ENCODE measurements around the gene EMCN. TPM values are rescaled to one million over a fixed set of nuclear protein-coding genes. Genes with fewer than 3 reads are reported as not detected.

Gene EMCN
- total and polyA plus RNA-seq, 10 donors, result 0.50 to 4.4 (median 3.0) TPM

- peaks cover 0 to 31% (median 24%) of the 10 kb centered on the region in 8 donors for H3K9me3 ChIP-seq
- H3K4me1 ChIP-seq, result no peaks in the 10 kb centered on the region
- no peak for DNase-seq
- H3K27me3 ChIP-seq (replicated peaks in 1 of 7), result no peaks in the 10 kb centered on the region
- TF ChIP-seq, protein P1, sequence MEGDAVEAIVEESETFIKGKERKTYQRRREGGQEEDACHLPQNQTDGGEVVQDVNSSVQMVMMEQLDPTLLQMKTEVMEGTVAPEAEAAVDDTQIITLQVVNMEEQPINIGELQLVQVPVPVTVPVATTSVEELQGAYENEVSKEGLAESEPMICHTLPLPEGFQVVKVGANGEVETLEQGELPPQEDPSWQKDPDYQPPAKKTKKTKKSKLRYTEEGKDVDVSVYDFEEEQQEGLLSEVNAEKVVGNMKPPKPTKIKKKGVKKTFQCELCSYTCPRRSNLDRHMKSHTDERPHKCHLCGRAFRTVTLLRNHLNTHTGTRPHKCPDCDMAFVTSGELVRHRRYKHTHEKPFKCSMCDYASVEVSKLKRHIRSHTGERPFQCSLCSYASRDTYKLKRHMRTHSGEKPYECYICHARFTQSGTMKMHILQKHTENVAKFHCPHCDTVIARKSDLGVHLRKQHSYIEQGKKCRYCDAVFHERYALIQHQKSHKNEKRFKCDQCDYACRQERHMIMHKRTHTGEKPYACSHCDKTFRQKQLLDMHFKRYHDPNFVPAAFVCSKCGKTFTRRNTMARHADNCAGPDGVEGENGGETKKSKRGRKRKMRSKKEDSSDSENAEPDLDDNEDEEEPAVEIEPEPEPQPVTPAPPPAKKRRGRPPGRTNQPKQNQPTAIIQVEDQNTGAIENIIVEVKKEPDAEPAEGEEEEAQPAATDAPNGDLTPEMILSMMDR (IDR thresholded peaks at IDR 0.05 in 8 of 11, conservative IDR thresholded peaks at IDR 0.05 in 3 of 11), result no peak
- TF ChIP-seq POLR2A (IDR thresholded peaks at IDR 0.05) (no peak), POLR2AphosphoS5 (IDR thresholded peaks at IDR 0.05) (no peak)
- H3K27ac ChIP-seq, result no peak overlapping the region
- WGBS, 5 donors, result 91 to 100% (median 96%) methylated on average over 1 of the region's 1 CpG
- H3K4me3 ChIP-seq, result no peak overlapping the region
- H3K36me3 ChIP-seq, result no peaks in the 10 kb centered on the region
- intact Hi-C loops (cut with DNase I; ENCODE audit: low total_unique reads), result no loop called here
These were observed 22.7 kb downstream of the EMCN start for GRCh38 chr4:100495074-100495473.

DNA sequence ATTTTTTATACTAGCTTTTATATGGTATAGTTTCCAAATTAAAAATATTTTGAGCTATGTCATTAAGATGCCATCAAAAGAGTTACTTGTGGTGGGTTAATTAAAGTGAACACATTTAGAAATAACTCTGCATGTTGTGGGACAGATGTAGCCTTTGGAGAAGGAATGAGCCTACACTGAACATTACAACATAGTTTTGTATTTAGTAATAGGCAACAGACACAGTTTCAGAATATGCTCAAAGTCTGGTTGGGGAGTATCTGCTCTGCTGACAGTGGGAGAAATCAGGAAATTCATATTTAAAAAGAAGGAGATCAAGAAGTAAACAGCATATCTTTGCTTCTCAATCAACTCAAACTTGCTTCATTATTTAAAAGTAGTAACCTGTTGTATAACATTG lies 23.7 kb downstream of the EMCN start:
- no peaks in the 10 kb centered on the region for H3K4me1 ChIP-seq
- H3K27ac ChIP-seq, result no peak overlapping the region
- no peaks in the 10 kb centered on the region for H3K36me3 ChIP-seq
- TF ChIP-seq, protein P1 (IDR thresholded peaks at IDR 0.05 in 8 of 11, conservative IDR thresholded peaks at IDR 0.05 in 3 of 11), result no peak
- TF ChIP-seq POLR2AphosphoS5 (IDR thresholded peaks at IDR 0.05) (no peak), POLR2A (IDR thresholded peaks at IDR 0.05) (no peak)
- H3K9me3 ChIP-seq, result peaks cover 0 to 31% (median 24%) of the 10 kb centered on the region in 8 donors
- no peak overlapping the region for H3K4me3 ChIP-seq
- intact Hi-C loops (cut with DNase I; ENCODE audit: low total_unique reads), result no loop called here
- H3K27me3 ChIP-seq (replicated peaks in 1 of 7), result no peaks in the 10 kb centered on the region
- DNase-seq, result no peak

DNA sequence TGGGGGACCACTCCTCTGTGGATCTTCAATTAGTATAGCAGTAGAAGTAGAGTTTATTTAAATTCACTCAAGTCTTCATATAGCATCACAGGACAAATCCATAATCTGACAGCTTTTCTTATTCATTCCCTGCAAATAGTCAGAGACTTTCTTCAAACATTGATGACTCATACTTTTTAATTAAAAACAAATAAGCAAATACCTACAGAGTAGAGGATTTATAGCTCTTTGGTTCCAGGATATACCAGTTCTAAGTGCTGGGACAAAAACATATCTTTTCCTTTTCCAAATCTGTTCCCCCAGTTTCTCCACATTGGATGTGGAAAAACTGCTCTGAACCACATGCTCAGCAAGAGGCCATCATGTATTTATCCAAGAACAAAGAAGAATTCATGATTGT lies 24.1 kb downstream of the EMCN start:
- Histone ChIP-seq H3K4me3 (no peak overlapping the region), H3K4me1 (no peaks in the 10 kb centered on the region), H3K36me3 (no peaks in the 10 kb centered on the region), H3K27me3 (replicated peaks in 1 of 7) (no peaks in the 10 kb centered on the region), H3K27ac (no peak overlapping the region), H3K9me3 (peaks cover 0 to 31% (median 24%) of the 10 kb centered on the region in 8 donors)
- TF ChIP-seq POLR2A (IDR thresholded peaks at IDR 0.05) (no peak), POLR2AphosphoS5 (IDR thresholded peaks at IDR 0.05) (no peak)
- TF ChIP-seq, protein P1 (IDR thresholded peaks at IDR 0.05 in 8 of 11, conservative IDR thresholded peaks at IDR 0.05 in 3 of 11), result no peak
- no peak for DNase-seq
- intact Hi-C loops (cut with DNase I; ENCODE audit: low total_unique reads), result no loop called here

- Histone ChIP-seq H3K27ac (no peak overlapping the region), H3K36me3 (no peaks in the 10 kb centered on the region), H3K4me3 (no peak overlapping the region)
These were observed 25.7 kb downstream of the EMCN start for GRCh38 chr4:100492129-100492528.

More at GRCh38 chr4:100492129-100492528, 25.7 kb downstream of the EMCN start:
- intact Hi-C loops (cut with DNase I; ENCODE audit: low total_unique reads), result no loop called here
- H3K9me3 ChIP-seq, result peaks cover 0 to 31% (median 24%) of the 10 kb centered on the region in 8 donors
- no peaks in the 10 kb centered on the region for H3K27me3 ChIP-seq (replicated peaks in 1 of 7)
- TF ChIP-seq, protein P1 (IDR thresholded peaks at IDR 0.05 in 8 of 11, conservative IDR thresholded peaks at IDR 0.05 in 3 of 11), result no peak
- no peak for TF ChIP-seq POLR2A (IDR thresholded peaks at IDR 0.05)
- TF ChIP-seq POLR2AphosphoS5 (IDR thresholded peaks at IDR 0.05), result no peak
- H3K4me1 ChIP-seq, result no peaks in the 10 kb centered on the region
- DNase-seq, result no peak

Data from spleen (tissue), 11 donors.